Measurements from ENCODE around the gene FOLR2. TPM values are rescaled to one million over a fixed set of nuclear protein-coding genes. Genes with fewer than 3 reads are reported as not detected.
"Not testable (repeated sequence)": the region's sequence is repeated elsewhere in the genome, so short reads cannot be mapped to it uniquely, and the experiment has no call there.

The FOLR2 gene
- total and polyA plus RNA-seq, 2 donors (not counting 1 experiment from before 2014, with no cell fraction given): 1.5 to 4.7 TPM

GRCh38 chr11:72195518-72196270, 20.9 kb upstream of the FOLR2 start:
- Histone ChIP-seq H3K36me3 (replicated peaks in 1 of 2; ENCODE audit: control extremely low read depth in 1 of 2, control insufficient read depth in 1 of 2, extremely low read depth in 1 of 2, insufficient read depth in 2 of 2, low read length in 1 of 2) (no peaks in the 10 kb centered on the region), H3K4me3 (ENCODE audit: control extremely low read depth in 1 of 5, extremely low read depth in 1 of 5, insufficient read depth in 1 of 5, low read depth in 2 of 5, low read length in 4 of 5) (no peak overlapping the region), H3K27me3 (replicated peaks in 1 of 4; ENCODE audit: control extremely low read depth in 1 of 4, control insufficient read depth in 3 of 4, insufficient read depth in 4 of 4, low read length in 3 of 4) (no peaks in the 10 kb centered on the region), H3K9ac (ENCODE audit: low read length) (no peak overlapping the region), H3K79me2 (ENCODE audit: control insufficient read depth, insufficient read depth, low read length) (no peaks in the 10 kb centered on the region), H3K4me1 (ENCODE audit: control insufficient read depth in 2 of 2, insufficient read depth in 2 of 2, low read length in 2 of 2) (no peaks in the 10 kb centered on the region), H3K9me3 (ENCODE audit: control extremely low read depth in 1 of 3, control insufficient read depth in 2 of 3, insufficient read depth in 1 of 3, low read length in 2 of 3) (no peaks in the 10 kb centered on the region), H4K20me1 (ENCODE audit: control insufficient read depth, insufficient read depth, low read length, poor library complexity, severe bottlenecking) (no peaks in the 10 kb centered on the region), H3K4me2 (replicated peaks; ENCODE audit: low read depth, low read length, poor library complexity, severe bottlenecking) (no peak overlapping the region), H2AFZ (ENCODE audit: insufficient read depth, low read depth, low read length, poor library complexity, severe bottlenecking) (no peak overlapping the region), H3K27ac (ENCODE audit: low read length in 2 of 2) (no peak overlapping the region)
- ChIA-PET CTCF (interaction anchor here (0.8 kb wide), 1 partner anchor 14 kb away, joined by 4 read pairs; no protein-coding TSS in a partner anchor), POLR2A (no interaction called here)
- WGBS (ENCODE audit: insufficient coverage): 95% methylated on average over 11 of the region's 12 CpGs
- Mint-ChIP-seq H3K27me3 (peaks cover 3% of the 10 kb centered on the region), H3K9me3 (ENCODE audit: insufficient read depth) (no peaks in the 10 kb centered on the region), H3K4me3 (no peak overlapping the region), H3K27ac (no peak overlapping the region), H3K4me1 (no peaks in the 10 kb centered on the region)
- TF ChIP-seq CTCF (IDR thresholded peaks at IDR 0.05): no peak
- no peak for TF ChIP-seq EZH2 (IDR thresholded peaks at IDR 0.05; ENCODE audit: borderline replicate concordance, insufficient read depth, low read depth, low read length, poor library complexity, severe bottlenecking)
- DNase-seq (no peak), ATAC-seq (ENCODE audit: low read depth) (no peak)
- intact Hi-C loops (cut with micrococcal nuclease): no loop called here

DNA sequence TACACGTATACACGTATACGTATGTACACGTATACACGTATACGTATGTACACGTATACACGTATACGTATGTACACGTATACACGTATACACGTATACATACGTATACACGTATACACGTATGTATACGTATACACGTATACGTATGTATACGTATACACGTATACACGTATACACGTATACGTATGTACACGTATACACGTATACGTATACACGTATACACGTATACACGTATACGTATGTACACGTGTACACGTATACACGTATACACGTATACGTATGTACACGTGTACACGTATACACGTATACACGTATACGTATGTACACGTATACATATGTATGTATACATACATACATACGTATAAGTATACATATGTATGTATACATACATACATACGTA, 15.1 kb upstream of the FOLR2 start:
- H3K27me3 Mint-ChIP-seq; H3K27me3 ChIP-seq (replicated peaks in 1 of 4; ENCODE audit: control extremely low read depth in 1 of 4, control insufficient read depth in 3 of 4, insufficient read depth in 4 of 4, low read length in 3 of 4); H3K79me2 ChIP-seq (ENCODE audit: control insufficient read depth, insufficient read depth, low read length); DNase-seq; CTCF ChIA-PET; H3K4me1 Mint-ChIP-seq; POLR2A ChIA-PET; H3K9ac ChIP-seq (ENCODE audit: low read length); H3K4me3 ChIP-seq (ENCODE audit: control extremely low read depth in 1 of 5, extremely low read depth in 1 of 5, insufficient read depth in 1 of 5, low read depth in 2 of 5, low read length in 4 of 5); H3K9me3 Mint-ChIP-seq (ENCODE audit: insufficient read depth); H4K20me1 ChIP-seq (ENCODE audit: control insufficient read depth, insufficient read depth, low read length, poor library complexity, severe bottlenecking); H2AFZ ChIP-seq (ENCODE audit: insufficient read depth, low read depth, low read length, poor library complexity, severe bottlenecking); H3K4me2 ChIP-seq (replicated peaks; ENCODE audit: low read depth, low read length, poor library complexity, severe bottlenecking); H3K36me3 ChIP-seq (replicated peaks in 1 of 2; ENCODE audit: control extremely low read depth in 1 of 2, control insufficient read depth in 1 of 2, extremely low read depth in 1 of 2, insufficient read depth in 2 of 2, low read length in 1 of 2); intact Hi-C loops (cut with micrococcal nuclease); H3K27ac ChIP-seq (ENCODE audit: low read length in 2 of 2); H3K9me3 ChIP-seq (ENCODE audit: control extremely low read depth in 1 of 3, control insufficient read depth in 2 of 3, insufficient read depth in 1 of 3, low read length in 2 of 3); ATAC-seq (ENCODE audit: low read depth); H3K27ac Mint-ChIP-seq; H3K4me1 ChIP-seq (ENCODE audit: control insufficient read depth in 2 of 2, insufficient read depth in 2 of 2, low read length in 2 of 2); H3K4me3 Mint-ChIP-seq: not testable (repeated sequence)
- 95% methylated on average over 25 of the region's 43 CpGs for WGBS (ENCODE audit: insufficient coverage)
